GM10248 (cell line): ENCODE measurements around the gene PEX7.
"Not testable (repeated sequence)": the region's sequence is repeated elsewhere in the genome, so short reads cannot be mapped to it uniquely, and the experiment has no call there.

Source experiments
- CTCF ChIA-PET: fragments of 300-600 bp; sonication (Branson Sonifier 250); formaldehyde crosslinking; extraction: SDS; loops from one replicate; lab custom pipeline; 2021; ENCODE audit warnings: antibody characterized with exemption; lab: Yijun Ruan, JAX
- POLR2A ChIA-PET: fragments of 350-650 bp; sonication (Branson Sonifier 250); formaldehyde crosslinking; extraction: SDS; loops from one replicate; lab custom pipeline; 2020; ENCODE audit warnings: antibody characterized with exemption; lab: Yijun Ruan, JAX
- DNase-seq: peaks from one replicate; pipeline ENCODE4 v3.0.0; 2012; ENCODE audit errors: extremely low spot score
- CTCF ChIP-seq: IDR thresholded peaks from 2 replicates; pipeline ENCODE4 v1.5.1; 2012; ENCODE audit warnings: mild to moderate bottlenecking, low read depth; ENCODE audit errors: extremely low read depth, missing control alignments, control extremely low read depth

PEX7 gene

GRCh38 chr6:136846046-136846445 is 23.7 kb downstream of the PEX7 start:
- ChIA-PET POLR2A (no interaction called here), CTCF (interaction anchor here (0.7 to 2.8 kb wide), 14 partner anchors 8 to 574 kb away, joined by 3 to 17 read pairs (median 4); partner anchors contain the start of gene MAP3K5)
- peak; percentile 61 for TF ChIP-seq CTCF
- peak; percentile 37 for DNase-seq

GRCh38 chr6:136846477-136846876 is 24.1 kb downstream of the PEX7 start:
- POLR2A ChIA-PET, DNase-seq: not testable (repeated sequence)
- CTCF ChIA-PET: interaction anchor here (0.9 to 2.8 kb wide), 9 partner anchors 12 to 574 kb away, joined by 3 to 17 read pairs (median 4); partner anchors contain the start of gene MAP3K5

DNA sequence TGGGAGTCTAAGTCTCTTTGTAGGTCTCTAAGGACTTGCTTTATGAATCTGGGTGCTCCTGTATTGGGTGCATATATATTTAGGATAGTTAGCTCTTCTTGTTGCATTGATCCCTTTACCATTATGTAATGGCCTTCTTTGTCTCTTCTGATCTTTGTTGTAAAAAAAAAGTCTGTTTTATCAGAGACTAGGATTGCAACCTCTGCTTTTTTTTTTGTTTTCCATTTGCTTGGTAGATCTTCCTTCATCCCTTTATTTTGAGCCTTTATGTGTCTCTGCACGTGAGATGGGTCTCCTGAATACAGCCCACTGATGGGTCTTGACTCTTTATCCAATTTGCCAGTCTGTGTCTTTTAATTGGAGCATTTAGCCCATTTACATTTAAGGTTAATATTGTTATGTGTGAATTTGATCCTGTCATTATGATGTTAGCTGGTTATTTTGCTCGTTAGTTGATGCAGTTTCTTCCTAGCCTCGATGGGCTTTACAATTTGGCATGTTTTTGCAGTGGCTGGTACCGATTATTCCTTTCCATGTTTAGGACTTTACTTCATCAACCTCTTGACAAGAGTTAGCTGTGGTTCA is 27.7 kb downstream of the PEX7 start:
- DNase-seq, POLR2A ChIA-PET, CTCF ChIA-PET: not testable (repeated sequence)

DNA sequence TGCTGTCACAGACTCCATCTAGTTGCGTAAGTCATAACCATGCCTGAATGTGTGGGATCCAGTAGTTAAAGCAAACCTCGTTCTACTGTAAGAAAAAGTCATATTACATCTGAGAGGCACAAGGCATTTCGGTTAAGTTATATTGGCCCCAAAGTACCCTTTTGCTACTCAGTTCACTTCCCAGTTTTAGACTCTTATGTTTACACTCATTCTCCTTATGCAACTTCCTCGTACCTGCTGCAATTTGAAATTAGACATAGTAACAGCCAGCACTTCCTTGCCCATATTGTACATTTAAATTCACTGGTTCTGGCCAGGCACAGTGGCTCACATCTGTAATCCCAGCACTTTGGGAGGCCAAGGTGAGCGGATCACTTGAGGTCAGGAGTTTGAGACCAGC is 37.0 kb downstream of the PEX7 start:
- POLR2A ChIA-PET: no interaction called here
- no peak for TF ChIP-seq CTCF
- no peak for DNase-seq
- CTCF ChIA-PET: interaction anchor here (1.4 to 3.5 kb wide), 3 partner anchors 14 to 215 kb away, joined by 3 to 17 read pairs (median 8); no protein-coding TSS in a partner anchor

- no peak for TF ChIP-seq CTCF
- no peak for DNase-seq
- CTCF ChIA-PET: no interaction called here
- POLR2A ChIA-PET: no interaction called here
These were observed 37.7 kb downstream of the PEX7 start for GRCh38 chr6:136860043-136860442.

- CTCF ChIA-PET: interaction anchor here (0.8 to 2.3 kb wide), 4 partner anchors 17 to 218 kb away, joined by 3 to 8 read pairs (median 3); partner anchors contain the start of gene PEX7
- DNase-seq: no peak
- TF ChIP-seq CTCF: no peak
- POLR2A ChIA-PET: no interaction called here
These were observed 40.3 kb downstream of the PEX7 start for GRCh38 chr6:136862662-136863061.

GRCh38 chr6:136863752-136864151 is 41.4 kb downstream of the PEX7 start:
- POLR2A ChIA-PET: no interaction called here
- DNase-seq: no peak
- CTCF ChIA-PET: interaction anchor here (1.2 to 2.3 kb wide), 3 partner anchors 17 to 219 kb away, joined by 3 to 8 read pairs (median 4); no protein-coding TSS in a partner anchor
- TF ChIP-seq CTCF: no peak
